GM21723 (cell line): ENCODE data around the gene TMEM39B.
"Not testable (repeated sequence)": the region's sequence is repeated elsewhere in the genome, so short reads cannot be mapped to it uniquely, and the experiment has no call there.

Experiments used
- ATAC-seq: cut with Tn5 transposase; IDR thresholded peaks from one replicate; pipeline ENCODE4 v1.9.1; 2021; ENCODE audit warnings: mild to moderate bottlenecking, moderate library complexity; ENCODE audit not compliant: unreplicated experiment

The TMEM39B gene

GRCh38 chr1:32111789-32112188 lies 39.0 kb downstream of the TMEM39B start:
- no peak for ATAC-seq

GRCh38 chr1:32112806-32113375 lies 40.2 kb downstream of the TMEM39B start:
- no peak for ATAC-seq

GRCh38 chr1:32113436-32113835 lies 40.7 kb downstream of the TMEM39B start:
- not testable (repeated sequence) for ATAC-seq

- ATAC-seq = no peak
Measured at GRCh38 chr1:32114420-32114819, 41.7 kb downstream of the TMEM39B start.

GRCh38 chr1:32115496-32115895 lies 42.8 kb downstream of the TMEM39B start:
- ATAC-seq = no peak

- ATAC-seq = no peak
Measured at GRCh38 chr1:32116531-32116930, 43.8 kb downstream of the TMEM39B start.

- ATAC-seq = no peak
Measured at GRCh38 chr1:32122151-32122550, 49.4 kb downstream of the TMEM39B start.

- not testable (repeated sequence) for ATAC-seq
Measured at GRCh38 chr1:32123361-32123760, 50.6 kb downstream of the TMEM39B start.

GRCh38 chr1:32125313-32125712 lies 52.6 kb downstream of the TMEM39B start:
- ATAC-seq = no peak

- no peak for ATAC-seq
Measured at GRCh38 chr1:32126770-32127169, 54.0 kb downstream of the TMEM39B start.

GRCh38 chr1:32127409-32128198 lies 54.9 kb downstream of the TMEM39B start:
- ATAC-seq = no peak

- no peak for ATAC-seq
Measured at GRCh38 chr1:32128479-32128878, 55.7 kb downstream of the TMEM39B start.

GRCh38 chr1:32128964-32129363 lies 56.2 kb downstream of the TMEM39B start:
- no peak for ATAC-seq

- ATAC-seq = not testable (repeated sequence)
Measured at GRCh38 chr1:32133950-32134280, 61.2 kb downstream of the TMEM39B start.

GRCh38 chr1:32137111-32137510 lies 64.4 kb downstream of the TMEM39B start:
- no peak for ATAC-seq

- no peak for ATAC-seq
Measured at GRCh38 chr1:32138965-32139364, 66.2 kb downstream of the TMEM39B start.

GRCh38 chr1:32142446-32143301 lies 69.9 kb downstream of the TMEM39B start:
- no peak for ATAC-seq

GRCh38 chr1:32143302-32143695 lies 70.6 kb downstream of the TMEM39B start:
- ATAC-seq = not testable (repeated sequence)

GRCh38 chr1:32144033-32144432 lies 71.3 kb downstream of the TMEM39B start:
- no peak for ATAC-seq

- not testable (repeated sequence) for ATAC-seq
Measured at GRCh38 chr1:32147799-32148198, 75.1 kb downstream of the TMEM39B start.

GRCh38 chr1:32150847-32151246 lies 78.1 kb downstream of the TMEM39B start:
- ATAC-seq = no peak

- no peak for ATAC-seq
Measured at GRCh38 chr1:32151319-32151787, 78.6 kb downstream of the TMEM39B start.
